GM12873 (cell line): Measurements from ENCODE around the gene GARIN5A.

Source experiments
- TF ChIP-seq, protein P1 (sequence below): IDR thresholded peaks from 2 replicates; pipeline ENCODE4 v1.5.1; 2012; ENCODE audit warnings: low read depth, mild to moderate bottlenecking, moderate library complexity, low read length, control low read depth; ENCODE audit not compliant: insufficient read depth; ENCODE audit errors: missing control alignments

The GARIN5A gene

DNA sequence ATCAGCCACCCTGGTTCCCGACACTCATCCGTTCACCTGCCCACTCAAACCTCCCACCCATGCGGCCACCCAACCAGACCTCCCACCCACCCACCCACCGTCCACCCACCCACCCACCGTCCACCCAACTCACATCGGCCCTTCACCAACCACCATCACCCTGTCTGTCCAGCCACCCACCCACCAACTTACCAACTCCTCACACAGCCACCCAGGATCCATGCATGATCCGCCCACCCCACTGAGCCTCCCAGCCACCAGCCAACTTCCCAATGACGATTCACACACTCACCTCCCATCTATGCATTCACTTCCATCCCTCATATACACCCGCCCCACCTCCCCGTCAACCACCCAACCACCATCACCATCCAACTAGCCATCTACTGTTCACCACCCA, 30.1 kb upstream of the GARIN5A start:
- TF ChIP-seq, protein P1, sequence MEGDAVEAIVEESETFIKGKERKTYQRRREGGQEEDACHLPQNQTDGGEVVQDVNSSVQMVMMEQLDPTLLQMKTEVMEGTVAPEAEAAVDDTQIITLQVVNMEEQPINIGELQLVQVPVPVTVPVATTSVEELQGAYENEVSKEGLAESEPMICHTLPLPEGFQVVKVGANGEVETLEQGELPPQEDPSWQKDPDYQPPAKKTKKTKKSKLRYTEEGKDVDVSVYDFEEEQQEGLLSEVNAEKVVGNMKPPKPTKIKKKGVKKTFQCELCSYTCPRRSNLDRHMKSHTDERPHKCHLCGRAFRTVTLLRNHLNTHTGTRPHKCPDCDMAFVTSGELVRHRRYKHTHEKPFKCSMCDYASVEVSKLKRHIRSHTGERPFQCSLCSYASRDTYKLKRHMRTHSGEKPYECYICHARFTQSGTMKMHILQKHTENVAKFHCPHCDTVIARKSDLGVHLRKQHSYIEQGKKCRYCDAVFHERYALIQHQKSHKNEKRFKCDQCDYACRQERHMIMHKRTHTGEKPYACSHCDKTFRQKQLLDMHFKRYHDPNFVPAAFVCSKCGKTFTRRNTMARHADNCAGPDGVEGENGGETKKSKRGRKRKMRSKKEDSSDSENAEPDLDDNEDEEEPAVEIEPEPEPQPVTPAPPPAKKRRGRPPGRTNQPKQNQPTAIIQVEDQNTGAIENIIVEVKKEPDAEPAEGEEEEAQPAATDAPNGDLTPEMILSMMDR: no peak

DNA sequence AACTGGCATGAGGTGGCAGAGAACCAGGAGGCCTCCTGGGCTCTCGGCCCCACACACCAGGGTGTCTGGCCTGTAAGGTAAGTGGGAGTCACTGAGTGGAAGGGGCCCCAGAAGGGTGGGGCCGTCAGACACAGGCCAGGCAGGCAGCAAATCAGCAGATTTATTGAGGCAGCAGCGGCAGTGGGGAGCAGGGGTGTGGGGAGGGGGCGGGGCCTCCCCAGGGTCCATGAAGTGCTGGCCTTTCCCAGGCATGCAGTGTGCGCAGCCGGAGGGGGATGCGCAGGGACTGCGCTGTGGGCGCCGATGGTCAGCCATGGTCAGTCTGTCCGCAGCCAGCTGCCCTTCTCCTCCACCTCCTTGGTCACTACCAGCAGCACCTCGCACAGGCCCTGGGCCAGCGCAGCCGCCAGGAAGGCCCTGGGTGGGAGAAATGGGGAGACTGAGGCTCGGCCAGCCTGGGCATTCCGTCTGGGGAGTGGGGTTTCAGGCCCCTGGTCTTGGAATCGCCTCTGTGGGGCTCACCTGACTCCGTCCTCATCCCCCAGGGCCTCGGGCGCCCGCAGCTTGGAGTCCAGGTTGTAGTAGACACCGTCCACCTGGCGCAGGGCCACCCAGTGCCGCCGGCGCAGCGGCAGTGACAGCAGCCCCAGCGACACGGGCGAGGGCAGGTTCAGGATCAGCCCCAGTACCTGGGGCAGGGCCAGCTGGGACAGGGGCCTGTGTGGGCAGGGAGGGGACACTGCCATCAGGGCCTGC, 29.4 kb upstream of the GARIN5A start:
- TF ChIP-seq, protein P1: no peak

DNA sequence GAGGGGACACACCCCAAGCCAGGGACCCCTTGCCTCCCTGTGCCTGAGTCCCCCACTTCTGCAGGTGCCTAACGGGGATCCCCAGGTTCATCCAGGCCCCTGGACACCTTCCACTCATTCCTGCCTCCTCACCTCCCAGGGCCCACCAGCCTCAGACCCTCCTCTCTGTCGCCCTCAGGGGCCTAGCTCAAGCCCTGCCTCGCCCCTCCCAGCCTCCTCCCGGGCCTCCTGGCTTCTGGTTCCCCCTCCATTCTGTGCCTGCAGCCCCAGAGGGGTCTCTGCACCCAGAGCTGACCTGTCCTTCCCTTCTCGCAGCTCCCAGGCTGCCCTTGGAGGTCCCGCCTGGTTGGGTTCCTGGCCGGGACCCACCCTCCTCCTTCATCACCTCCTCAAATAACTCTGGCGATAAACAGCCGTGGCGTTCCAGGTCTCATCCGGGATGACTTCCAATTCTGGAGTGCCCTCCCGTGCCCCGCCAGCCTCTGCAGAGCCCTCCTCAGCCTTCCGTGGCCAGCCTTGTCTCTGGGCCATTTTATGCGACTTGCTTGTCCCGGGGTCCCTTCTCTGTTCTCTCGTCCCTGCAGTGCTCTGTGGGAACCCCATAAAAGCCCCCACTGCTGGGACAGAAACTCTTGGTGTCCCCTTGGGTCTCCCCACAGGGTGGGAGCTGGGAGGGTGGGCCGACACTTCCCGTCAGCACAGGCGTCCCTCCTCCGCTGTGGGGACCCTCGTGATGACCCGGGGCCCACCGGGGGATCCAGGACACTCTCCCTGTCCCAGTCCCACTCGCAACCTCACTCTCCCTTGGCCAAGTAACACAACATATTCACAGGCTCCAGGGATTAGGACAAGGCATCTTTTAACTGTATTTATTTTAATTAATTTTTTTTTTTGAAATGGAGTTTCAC, 25.2 kb upstream of the GARIN5A start:
- TF ChIP-seq, protein P1: no peak

DNA sequence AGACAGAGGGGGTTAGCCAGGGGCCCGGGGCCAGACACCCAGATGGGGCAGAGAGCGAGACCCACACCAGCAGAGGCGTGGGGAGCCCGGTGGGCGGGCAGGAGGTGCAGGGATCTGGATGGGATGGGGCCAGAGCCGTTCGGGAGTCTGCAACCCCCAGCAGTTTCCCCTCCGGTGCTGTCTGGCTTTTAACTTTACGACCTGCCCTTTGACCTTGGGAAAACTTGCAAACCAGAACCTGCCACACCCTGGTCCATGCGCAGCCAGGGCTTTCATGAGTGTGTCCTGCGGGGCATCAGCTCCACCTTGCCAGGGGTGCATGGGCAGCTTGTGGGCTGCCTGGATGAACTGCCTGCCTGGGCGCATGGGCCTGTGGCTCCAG, 24.5 kb upstream of the GARIN5A start:
- TF ChIP-seq, protein P1: no peak

DNA sequence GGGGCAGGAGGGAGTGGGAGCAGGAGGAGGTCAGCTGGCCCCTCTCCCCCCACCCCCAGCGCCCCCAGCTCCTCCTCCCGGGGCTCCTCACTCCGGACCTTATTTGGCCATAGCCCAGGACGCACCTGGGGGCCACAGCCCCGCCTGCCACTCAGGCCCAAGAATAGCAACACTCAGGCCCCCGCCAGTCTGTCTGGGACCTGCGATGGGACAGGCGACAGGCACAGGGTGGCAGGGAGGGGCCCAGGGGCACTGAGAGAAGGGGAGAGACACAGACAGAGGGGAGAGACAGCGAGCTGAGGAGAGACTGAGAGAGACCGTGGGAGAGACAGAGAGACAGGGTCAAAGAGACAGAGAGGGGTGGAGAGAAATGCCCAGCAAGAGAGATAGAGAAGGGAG, 24.1 kb upstream of the GARIN5A start:
- TF ChIP-seq, protein P1: no peak

DNA sequence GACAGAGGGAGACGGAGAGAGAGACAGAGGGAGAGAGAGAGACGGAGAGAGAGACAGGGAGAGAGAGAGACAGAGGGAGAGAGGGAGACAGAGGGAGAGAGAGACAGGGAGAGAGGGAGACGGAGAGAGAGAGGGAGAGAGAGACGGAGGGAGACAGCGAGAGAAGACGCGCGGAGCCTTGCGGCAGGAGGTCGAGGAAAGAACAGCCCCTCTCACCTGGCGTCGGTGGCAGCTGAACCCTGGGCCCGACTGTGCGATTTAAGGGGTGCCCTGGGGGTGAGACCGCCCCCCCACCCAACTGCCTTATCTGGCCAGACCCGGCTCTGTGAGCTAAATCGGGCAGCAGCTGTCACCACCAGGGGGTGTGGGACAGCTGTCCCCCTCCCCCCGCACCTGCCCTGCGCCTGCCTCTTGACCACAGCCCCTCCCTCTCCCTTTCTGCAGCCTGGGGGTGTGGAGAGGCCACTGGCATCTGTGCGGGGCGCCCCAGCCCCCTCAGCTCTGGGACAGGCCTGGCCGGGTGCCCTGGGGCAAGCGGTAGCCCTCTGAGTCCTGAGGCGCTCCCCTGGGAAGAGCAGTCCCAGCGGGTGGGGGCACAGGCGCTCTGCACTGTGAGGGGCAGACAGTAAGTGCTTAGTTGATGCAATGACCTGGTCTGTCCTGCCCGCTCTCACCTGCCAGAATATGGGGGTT, 23.6 kb upstream of the GARIN5A start:
- TF ChIP-seq, protein P1: peak; percentile 26

DNA sequence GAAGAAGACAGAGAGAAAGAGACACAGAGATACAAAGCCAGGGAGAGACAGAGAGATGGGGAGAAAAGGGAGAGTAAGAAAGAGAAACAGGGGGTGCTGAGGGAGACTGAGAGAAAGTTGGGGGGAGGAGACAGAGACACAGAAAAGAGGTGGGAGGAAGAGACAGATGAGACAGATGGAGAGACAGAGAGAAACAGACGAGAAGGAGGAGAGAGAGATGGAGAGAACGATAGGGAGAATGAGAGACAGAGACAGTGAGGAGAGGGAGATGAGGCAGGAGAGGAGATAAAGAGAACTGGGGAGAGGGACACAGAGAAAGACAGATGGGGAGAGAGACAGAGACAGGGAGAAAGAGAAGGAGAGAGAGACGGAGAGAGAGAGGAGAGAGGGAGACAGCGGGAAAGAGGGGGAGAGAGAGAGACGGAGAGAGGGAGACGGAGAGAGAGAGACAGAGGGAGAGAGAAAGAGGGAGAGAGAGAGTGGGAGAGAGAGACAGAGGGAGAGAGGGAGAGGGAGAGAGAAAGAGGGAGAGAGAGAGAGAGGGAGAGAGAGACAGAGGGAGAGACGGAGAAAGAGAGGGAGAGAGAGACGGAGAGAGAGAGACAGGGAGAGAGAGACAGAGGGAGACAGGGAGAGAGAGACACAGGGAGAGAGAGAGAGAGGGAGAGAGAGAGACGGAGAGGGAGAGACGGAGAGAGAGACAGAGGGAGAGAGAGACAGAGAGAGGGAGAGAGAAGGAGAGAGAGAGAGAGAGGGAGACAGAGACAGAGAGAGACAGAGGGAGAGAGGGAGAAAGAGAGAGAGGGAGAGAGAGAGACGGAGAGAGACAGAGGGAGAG, 21.8 kb upstream of the GARIN5A start:
- TF ChIP-seq, protein P1: no peak
